ENCODE data around the gene EHMT1.
A peak's percentile ranks its signal among the peaks of the same experiment; 100 is the strongest.
"Not testable (repeated sequence)": the region's sequence is repeated elsewhere in the genome, so short reads cannot be mapped to it uniquely, and the experiment has no call there.

Gene EHMT1

DNA sequence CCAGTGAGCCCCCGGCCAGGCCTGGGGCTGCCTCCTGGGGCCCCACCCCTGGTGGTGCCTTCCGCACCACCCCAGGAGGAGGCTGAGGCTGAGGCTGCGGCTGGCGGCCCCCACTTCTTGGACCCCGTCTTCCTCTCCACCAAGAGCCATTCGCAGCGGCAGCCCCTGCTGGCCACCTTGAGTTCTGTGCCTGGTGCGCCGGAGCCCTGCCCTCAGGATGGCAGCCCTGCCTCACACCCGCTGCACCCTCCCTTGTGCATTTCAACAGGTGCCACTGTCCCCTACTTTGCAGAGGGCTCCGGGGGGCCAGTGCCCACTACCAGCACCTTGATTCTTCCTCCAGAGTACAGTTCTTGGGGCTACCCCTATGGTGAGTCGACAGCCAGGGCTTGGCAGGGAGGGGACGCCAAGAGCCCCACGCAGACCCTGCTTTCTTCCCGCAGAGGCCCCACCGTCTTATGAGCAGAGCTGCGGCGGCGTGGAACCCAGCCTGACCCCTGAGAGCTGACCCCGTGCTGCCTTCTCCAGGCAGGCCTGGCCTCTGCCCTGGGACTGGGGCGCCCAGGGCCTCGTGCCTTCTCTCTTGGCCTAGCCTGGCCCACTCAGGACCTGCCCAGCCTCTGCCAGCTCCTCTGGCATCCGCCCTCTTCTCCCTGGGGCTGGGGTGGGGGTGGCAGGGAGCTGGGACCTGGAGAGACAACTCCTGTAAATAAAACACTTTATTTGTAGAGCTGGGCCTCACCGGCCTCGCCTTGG, 4.0 kb upstream of the EHMT1 start:
- no peak for FAIRE-seq
- DNase-seq (ENCODE audit: low spot score), result no peak

DNA sequence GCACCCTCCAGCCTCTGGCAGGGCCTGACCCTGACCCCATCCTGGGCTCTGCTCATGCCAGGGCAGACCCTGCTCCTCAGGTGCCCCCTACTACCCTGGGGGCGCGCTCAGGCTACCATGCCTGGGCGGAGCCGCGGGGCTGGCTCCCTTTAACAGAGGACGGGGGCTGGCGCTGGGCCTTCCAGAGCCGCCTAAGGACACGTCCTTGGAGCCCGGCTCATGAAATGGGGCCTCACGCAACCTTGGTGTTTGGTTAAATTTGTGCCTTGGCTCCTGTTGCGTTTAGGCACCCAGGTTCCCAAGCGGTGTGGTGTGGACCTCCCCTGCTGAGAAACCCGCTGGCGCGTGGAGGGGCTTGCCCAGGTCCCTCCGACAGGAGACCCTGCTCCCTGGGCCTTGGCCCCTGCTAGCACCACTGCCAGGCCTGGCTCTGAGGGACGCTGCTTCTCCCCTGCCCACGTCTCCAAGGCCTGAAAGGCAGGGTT, 3.4 kb upstream of the EHMT1 start:
- no peak for DNase-seq (ENCODE audit: low spot score)
- no peak for FAIRE-seq

DNA sequence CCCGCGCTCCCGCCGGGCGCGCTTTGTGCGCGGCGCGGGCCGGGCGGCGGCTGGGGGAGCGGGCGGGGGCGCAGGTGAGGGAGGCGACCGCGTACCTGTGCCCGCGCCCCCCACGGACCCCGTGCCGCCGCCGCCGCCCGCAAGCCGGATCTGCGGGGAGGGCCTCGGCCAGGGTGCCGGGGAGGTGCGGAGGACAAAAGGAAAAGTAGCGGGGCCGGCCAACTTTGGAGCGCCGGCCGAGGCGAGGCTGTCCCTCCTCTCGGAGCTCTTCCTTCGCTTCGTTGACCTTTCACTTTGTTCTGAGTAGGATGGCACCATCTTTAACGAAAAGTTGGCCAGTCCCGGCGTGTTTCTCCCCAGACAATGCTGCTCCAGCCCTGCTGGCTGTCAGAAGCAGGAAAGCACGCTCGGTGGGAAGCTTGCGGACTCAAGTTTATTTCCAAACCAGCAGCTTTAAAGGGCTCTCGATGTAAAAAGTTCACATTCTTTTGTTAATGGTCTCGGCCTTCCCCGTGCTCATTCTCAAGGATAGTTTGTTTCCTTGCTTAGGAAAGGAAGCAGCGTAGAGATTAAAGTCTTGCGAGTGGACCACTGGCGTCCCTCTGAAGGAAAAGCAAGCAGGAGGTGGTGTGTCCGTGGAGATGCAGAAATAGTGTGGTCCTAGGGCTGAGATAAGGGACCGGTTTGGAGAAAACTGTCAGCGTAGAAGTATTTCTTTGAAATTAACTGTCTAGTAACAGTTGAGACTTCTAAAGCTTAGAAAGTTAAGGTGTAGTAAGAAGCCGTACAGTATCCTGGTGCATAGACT, 639 bp downstream of the EHMT1 start:
- peak; percentile 43 for DNase-seq (ENCODE audit: low spot score)
- FAIRE-seq, result no peak

DNA sequence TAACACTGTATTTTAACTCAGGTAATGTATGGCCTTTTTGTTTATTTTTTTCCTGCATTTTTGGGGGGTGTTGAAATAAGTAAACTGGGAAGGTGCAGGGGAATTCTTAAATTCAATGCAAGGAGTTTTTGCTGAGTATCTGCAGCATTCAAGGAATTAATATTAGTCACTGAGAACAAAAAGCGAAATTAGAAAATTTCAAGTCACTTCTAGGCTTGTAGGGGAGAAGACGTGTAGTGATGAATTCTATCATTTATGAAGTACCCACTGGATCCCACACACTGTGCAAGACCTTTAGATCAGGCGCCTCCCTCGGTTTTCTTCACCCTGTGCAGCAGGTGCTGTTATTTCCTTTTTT, 1.2 kb downstream of the EHMT1 start:
- DNase-seq (ENCODE audit: low spot score) (no peak), FAIRE-seq (no peak)

DNA sequence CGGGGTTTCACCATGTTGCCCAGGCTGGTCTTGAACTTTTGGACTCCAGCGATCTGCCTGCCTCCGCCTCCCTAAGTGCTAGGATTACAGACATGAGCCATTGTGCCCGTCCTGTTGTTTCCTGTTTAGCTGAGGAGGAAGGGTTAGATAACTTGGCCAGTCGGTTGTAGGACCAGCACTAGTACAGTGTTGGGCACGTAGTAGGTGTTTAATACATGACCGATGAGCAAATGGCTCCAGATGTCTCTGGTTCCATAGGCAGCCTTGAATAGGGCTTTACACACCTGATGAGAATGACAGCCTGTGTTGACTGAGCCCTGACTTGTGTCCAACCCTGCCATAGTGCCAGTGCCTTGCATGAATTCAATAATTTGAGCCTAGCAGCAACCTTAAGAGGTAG, 1.8 kb downstream of the EHMT1 start:
- DNase-seq (ENCODE audit: low spot score) (no peak), FAIRE-seq (no peak)

DNA sequence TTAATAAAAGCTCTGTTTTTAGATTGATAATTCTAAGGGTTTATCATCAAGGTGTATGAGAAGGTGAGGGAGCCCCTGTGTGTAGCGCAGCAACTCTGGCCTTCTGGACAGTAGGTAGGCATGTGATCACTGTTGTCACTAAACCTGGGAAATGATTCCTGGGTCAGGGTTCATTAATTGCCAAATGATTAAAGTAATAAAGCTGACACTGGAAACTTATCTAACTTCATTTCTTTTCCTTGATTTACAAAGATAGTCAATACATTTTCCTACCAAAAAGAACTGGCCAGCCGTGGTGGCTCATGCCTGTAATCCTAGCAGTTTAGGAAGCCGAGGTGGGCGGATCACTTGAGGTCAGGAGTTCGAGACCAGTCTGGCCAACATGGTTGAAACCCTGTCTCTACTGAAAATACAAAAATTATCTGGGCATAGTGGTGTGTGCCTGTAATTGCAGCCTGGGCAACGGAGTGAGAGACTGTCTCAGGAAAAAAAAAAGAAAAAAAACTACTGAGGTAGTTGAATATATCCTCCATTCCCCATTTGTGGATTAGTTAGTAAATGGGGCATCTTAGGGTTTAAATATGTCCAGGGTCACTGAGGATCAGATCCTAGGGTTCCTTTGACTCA, 2.4 kb downstream of the EHMT1 start:
- no peak for FAIRE-seq
- no peak for DNase-seq (ENCODE audit: low spot score)

DNA sequence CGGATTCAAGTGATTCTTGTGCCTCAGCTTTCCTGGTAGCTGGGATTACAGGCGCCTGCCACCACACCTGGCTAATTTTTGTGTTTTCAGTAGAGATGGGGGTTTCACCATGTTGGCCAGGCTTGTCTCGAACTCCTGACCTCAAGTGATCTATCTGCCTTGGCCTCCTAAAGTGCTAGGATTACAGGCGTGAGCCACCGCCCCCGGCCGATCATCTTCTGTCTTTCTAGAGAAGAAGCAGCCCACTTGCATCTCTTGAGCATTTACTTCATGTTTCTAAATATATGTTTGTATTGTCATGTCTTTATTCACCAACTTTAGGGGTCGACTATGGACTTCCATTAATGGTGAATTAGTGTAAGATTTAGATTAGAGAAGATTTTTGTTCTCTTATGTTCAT, 3.4 kb downstream of the EHMT1 start:
- FAIRE-seq; DNase-seq (ENCODE audit: low spot score): not testable (repeated sequence)

DNA sequence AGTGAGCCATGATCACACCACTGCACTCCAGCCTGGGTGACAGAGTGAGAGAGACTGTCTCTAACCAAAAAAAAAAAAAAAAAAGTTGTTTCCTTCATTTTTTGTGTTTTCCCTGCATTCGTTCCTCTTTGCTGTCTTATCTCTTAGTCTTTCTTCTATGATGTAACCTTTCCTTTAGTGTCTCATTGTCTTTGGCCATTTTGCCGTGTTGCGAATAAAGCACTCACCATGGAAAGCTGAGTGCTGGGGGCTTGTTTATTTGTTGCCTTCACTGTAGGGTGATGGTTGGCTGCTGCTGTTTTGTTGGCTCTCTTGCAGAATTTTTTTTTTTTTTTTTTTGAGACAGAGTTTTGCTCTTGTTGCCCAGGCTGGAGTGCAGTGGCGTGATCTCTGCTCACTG, 7.7 kb downstream of the EHMT1 start:
- DNase-seq (ENCODE audit: low spot score), result no peak
- no peak for FAIRE-seq

DNA sequence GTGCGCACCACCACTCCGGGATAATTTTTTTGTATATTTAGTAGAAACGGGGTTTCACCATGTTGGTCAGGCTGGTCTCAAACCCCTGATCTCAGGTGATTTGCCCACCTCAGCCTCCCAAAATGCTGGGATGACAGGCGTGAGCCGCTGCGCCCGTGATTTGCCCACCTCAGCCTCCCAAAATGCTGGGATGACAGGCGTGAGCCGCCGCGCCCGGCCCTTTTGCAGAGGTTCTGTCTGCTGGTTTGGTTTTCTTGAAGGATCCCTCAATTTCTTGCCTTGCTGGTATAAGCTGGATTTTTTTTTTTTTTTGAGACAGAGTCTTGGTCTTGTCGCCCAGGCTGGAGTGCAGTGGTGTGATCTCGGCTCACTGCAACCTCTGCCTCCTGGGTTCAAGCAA, 8.6 kb downstream of the EHMT1 start:
- not testable (repeated sequence) for FAIRE-seq; DNase-seq (ENCODE audit: low spot score)

DNA sequence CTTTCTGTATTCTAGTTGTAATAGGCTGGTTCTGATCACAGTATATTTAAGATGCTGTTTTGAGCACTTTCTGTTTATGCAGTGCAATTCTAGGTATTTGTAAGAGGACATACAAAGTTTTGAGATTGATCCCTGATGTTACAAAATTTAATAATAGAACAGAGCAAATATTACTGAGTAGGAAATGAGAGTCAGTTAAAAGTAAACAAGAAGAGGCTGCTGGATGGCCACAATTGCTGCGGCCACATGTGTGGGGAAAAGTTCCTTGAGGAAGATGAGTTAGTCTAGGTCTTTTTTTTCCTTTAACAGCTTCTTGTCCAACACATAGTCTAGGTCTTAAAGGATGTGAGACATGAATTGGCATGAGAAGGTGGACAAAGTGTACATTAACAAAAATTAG, 11.3 kb downstream of the EHMT1 start:
- DNase-seq (ENCODE audit: low spot score) (no peak), FAIRE-seq (no peak)

DNA sequence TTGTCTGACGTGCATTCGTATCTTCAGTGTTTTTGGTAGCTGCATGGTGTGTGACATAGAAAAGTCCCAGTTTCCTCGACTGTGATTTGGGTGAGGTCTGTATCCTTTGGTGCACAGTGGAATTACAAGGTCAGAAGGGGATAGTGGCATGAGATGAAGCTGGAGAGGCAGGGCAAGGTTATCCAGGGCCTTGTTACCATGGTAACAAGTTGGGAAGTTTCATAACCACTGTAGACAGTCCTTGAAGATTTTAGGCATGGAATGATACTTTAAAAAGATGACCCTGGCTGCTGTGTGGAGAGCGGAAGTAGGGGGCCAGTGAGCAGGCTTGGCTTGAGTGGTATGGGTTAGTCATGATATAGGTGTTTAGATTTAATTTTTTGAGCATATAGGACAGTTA, 11.9 kb downstream of the EHMT1 start:
- FAIRE-seq, result no peak

DNA sequence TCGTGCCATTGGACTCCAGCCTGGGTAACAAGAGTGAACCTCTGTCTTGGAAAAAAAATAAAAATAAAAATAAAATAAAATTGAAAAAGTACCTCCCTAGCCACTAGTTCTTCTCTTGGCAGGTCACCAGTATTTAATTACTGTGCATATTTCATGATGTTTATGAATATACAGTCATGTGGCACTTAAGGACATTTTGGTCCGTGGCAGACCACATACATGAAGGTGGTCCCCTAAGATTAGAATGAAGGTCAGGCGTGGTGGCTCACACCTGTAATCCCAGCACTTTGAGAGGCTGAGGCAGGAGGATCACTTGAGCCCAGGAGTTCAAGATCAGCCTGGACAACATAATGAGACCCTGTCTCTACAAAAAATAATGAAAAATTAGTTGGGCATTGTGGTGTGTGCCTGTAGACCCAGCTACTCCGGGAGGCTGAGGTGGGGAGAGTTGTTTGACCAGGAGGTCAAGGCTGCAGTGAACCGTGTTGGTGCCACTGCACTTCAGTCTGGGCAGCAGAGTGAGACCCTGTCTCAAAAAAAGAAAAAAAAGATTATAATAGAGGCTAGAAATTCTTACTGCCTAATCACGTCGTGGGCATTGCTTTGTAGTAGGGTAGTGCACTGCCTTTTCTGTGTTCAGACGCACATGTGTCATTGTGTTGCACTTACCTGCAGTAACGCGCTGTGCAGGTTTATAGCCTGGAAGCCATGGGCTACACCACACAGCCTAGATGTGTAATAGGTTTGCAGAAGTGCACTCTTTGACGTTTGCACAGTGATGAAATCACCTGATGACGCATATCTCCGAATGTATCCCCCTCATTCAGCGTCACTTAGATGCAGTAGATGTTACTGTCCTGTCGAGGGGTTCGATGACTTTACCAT, 12.8 kb downstream of the EHMT1 start:
- no peak for FAIRE-seq
- no peak for DNase-seq (ENCODE audit: low spot score)

More for the DNA sequence above, 11.9 kb downstream of the EHMT1 start:
- no peak for DNase-seq (ENCODE audit: low spot score)

DNA sequence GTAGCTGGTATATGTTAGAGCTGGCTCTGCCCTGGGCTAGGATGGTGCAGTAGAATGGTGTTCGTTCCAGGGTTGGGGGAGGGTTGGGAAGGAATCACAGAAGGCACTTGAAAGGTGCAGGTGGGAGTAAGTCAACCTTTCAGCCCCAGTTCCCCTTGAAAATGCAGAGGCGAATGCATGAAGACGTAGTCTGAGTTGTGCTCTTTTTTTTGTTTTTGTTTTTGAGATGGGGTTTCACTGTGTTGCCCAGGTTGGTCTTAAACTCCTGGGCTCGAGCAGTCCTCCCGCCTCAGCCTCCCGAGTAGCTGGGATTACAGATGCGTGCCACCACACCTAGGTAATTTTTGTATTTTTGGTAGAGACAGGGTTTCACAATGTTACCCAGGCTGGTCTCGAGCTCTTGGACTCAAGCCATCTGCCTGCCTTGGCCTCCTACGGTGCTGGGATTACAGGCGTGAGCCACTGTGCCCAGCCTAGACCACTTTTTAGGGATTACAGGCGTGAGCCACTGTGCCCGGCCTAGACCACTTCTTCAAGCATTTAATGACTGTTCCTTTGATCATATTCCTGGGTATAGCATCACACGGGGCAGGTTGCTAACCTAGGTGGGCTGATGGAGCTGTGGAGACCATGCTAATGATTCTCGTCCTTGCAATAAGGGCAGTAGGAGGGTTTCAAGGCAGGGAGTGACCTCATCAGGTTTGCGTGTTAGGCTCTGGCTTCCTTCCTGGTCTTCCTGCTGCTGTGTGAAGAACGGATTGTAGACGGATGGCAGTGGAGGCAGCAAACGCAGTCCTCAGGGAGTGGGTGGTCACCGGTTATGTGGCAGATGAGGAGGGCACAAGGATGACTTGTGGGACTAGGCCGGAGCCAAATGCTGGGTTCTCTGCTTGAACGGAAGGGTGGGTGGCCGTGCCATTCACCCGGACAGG, 13.7 kb downstream of the EHMT1 start:
- no peak for FAIRE-seq
- no peak for DNase-seq (ENCODE audit: low spot score)

DNA sequence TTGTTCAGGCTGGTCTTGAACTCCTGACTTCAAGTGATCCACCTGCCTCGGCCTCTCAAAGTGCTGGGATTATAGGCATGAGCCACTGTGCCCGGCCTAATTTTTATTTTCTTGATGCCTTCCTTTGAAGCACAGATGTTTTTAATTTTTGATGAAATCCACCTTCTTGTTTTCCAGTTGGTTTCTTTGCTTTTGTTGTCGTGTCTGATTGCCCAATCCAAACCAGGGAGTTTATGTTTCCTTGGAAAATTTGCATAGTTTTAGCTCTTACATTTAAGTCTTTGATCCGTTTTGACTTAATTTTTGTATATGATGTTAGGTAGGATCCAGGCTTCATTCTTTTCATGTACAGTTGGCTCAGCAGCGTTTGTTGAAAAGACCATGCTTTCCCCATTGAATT, 15.2 kb downstream of the EHMT1 start:
- DNase-seq (ENCODE audit: low spot score) (no peak), FAIRE-seq (no peak)

DNA sequence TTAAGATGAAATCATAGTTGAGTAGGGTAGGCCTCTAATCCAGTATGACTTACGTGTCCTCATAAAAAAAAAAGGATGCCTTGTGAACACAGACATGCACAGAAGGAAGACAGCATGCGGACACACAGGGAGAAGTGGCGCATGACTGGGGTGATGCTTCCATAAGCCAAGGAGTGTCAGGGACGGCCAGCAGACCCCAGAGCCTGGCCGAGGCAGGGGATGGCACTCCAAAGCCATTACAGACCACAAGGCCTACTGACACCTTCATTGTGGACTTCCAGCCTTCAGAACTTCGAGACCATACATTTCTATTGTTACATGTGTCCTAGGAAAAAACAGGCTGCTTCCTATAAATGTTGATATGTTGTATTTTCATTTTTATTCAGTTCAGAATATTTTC, 19.9 kb downstream of the EHMT1 start:
- FAIRE-seq, result no peak
- DNase-seq (ENCODE audit: low spot score), result no peak

DNA sequence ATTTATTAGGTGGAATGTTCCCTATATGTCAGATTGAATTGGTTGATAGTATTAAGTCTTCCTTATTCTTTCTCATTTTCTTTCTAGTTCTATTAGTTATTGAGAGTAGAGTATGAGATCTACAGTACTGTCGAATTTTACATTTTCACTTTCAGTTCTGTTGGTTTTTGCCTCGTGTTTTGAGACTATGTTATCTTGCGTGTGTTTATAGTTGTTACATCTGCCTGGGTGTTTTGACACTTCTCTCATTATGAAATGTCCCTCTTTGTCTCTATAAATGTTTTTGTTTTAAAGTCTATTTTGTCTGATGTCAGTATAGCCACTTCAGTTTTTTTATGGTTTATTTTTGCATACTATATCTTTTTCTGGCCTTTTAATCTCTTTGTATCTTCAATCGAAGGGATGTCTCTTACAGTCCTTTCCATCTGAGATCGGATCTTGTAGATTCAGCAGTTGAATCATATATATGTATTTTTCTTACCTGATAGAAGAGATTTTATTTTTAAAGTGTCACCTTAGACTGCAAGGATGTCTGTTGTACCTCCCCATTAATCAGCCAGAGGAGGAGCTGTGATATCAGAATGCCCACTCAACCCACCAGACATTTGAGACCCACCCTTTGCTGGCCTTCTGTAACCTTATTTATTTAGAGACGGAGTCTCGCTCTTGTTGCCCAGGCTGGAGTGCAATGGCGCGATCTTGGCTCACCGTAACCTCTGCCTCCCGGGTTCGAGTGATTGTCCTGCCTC, 20.7 kb downstream of the EHMT1 start:
- DNase-seq (ENCODE audit: low spot score) (no peak), FAIRE-seq (no peak)

DNA sequence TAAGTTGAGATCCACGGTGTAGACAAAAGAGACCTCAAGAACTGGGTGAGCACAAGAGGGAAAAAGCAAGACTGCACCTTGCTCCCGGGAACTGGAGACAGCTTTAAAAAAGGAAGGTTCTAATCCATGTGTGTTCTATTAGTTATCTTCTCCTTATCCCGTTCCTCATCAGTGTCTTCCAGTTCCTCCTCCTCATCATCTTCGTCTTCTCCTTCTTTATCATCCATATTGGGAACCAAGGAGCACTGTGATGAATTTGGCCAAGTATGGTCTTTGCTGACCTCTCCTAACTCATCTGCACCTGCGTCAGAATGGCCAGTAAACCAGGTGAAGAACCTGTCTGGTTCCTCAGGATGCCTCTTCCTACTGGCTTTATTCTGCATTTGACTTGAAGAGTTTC, 22.1 kb downstream of the EHMT1 start:
- DNase-seq (ENCODE audit: low spot score) (no peak), FAIRE-seq (no peak)

DNA sequence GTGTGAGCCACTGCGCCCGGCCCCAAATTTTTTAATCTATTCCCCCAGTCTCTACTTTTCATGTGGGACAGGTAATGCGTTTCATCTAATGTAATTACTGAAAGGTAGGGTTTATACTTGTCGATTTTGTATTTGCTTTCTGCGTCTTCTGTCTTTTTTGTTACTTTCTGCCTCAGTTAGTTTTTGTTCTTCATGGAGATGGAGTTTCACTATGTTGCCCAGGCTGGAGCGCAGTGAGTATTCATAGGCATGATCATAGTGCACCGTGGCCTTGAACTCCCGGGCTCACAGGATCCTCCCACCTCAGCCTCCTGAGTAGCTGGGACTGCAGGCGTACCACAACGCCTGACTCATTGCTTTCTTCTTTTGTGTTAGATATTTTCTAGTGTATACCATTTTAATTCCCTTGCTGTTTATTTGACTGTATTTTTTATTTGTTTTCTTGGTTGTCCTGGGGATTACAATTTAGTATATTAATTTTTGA, 23.4 kb downstream of the EHMT1 start:
- DNase-seq (ENCODE audit: low spot score), result no peak
- FAIRE-seq, result no peak

DNA sequence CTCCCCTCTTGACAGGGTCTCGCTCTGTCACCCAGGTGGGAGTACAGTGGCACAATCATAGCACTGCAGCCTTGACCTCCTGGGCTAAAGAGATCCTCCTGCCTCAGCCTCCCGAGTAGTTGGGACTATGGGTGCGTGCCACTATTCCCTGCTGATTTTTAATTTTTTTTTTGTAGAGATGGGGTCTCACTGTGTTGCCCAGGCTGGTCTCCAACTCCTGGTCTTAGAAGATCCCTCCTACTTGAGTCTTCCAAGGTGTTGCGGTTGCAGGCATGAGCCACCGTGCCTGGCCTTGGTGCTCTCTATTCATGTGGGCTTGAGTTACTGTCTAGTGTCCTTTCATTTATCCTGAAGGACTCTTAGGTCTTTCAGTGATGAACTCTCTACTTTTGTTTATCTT, 24.1 kb downstream of the EHMT1 start:
- FAIRE-seq, result no peak
- no peak for DNase-seq (ENCODE audit: low spot score)

Data from urothelium cell line (cell line).